Uterus (tissue), 4 donors: ENCODE data around the gene NR2C2AP. TPM values are rescaled to one million over a fixed set of nuclear protein-coding genes. Genes with fewer than 3 reads are reported as not detected.

ENCODE experiments used
- DNase-seq, 2 donors: peaks; one replicate each; pipeline ENCODE4 v3.0.0-alpha.2; 2019 to 2020
- H3K27ac ChIP-seq, 2 donors: fragments of 200-600 bp; sonication (generic); 1 replicate in 1 of 2; 2 replicates in 1 of 2; pipeline ENCODE4 v1.5.1; 2016 to 2018
- H3K27me3 ChIP-seq, 2 donors: fragments of 200-600 bp; sonication (generic); one replicate each; pipeline ENCODE4 v1.5.1; 2018 to 2019; ENCODE audit warnings: control low read depth in 1 of 2
- H3K36me3 ChIP-seq, 2 donors: fragments of 200-600 bp; sonication (generic); one replicate each; pipeline ENCODE4 v1.5.1; 2019; ENCODE audit warnings: control low read depth in 1 of 2
- H3K4me1 ChIP-seq, 2 donors: fragments of 200-600 bp; sonication (generic); one replicate each; pipeline ENCODE4 v1.5.1; 2018 to 2019; ENCODE audit warnings: control low read depth in 1 of 2
- H3K4me3 ChIP-seq, 2 donors: fragments of 200-600 bp; sonication (generic); 1 replicate in 1 of 2; 2 replicates in 1 of 2; pipeline ENCODE4 v1.5.1; 2018 to 2019; ENCODE audit warnings: mild to moderate bottlenecking in 1 of 2
- H3K9me3 ChIP-seq, 2 donors: fragments of 200-600 bp; sonication (generic); one replicate each; pipeline ENCODE4 v1.5.1; 2019; ENCODE audit warnings: control low read depth in 1 of 2
- CTCF ChIP-seq, 4 experiments: fragments of 200-600 bp in 2 of 4; fragments of 450-650 bp in 2 of 4; sonication (generic) in 2 of 4; IDR thresholded peaks; one replicate each; pipeline ENCODE4 v1.5.1; 2016 to 2019; ENCODE audit warnings: antibody characterized with exemption in 4 of 4, mild to moderate bottlenecking in 2 of 4, moderate library complexity in 1 of 4
- POLR2A ChIP-seq, 2 donors: fragments of 450-650 bp; IDR thresholded peaks; one replicate each; pipeline ENCODE4 v1.6.1; 2016; ENCODE audit warnings: antibody characterized with exemption in 2 of 2, mild to moderate bottlenecking in 1 of 2, moderate library complexity in 1 of 2
- intact Hi-C: fragments of 100-400 bp; cut with DNase I; formaldehyde crosslinking; loops from one replicate; pipeline ENCODE4 v1.15.1; 2023; ENCODE audit warnings: low total_unique reads
- total RNA-seq, 4 donors: library from RNA; depleted of rRNA in 3 of 4; stranded (reverse); fragments of >200 nt in 3 of 4; gene quantifications; one replicate each; pipeline versions ENCODE4 v1.1.0 to v1.2.4, GENCODE V29; 2014 to 2023
- donor health status: DM: yes; HTN: yes; CAD: no.

NR2C2AP gene
- total RNA-seq, 4 donors from 2014 or later = 0.77 to 16.0 (median 8.5) TPM

GRCh38 chr19:19170053-19170872 is 33.0 kb downstream of the NR2C2AP start, which contains the start of gene MEF2B:
MEF2B (minus strand) TSS chr19:19170263; CDS start chr19:19150735, 19,528 bp downstream.
- intact Hi-C loops = no loop called here
- peak in 1 of 2 donors; percentile 49 for DNase-seq
- H3K27ac ChIP-seq = no peak within 1 kb of the TSS
- H3K4me1 ChIP-seq = peaks cover 0 to 6% of the 10 kb centered on the region in 2 donors
- H3K4me3 ChIP-seq = no peak within 1 kb of the TSS
- H3K9me3 ChIP-seq = no peaks in the 10 kb centered on the region
- TF ChIP-seq POLR2A (IDR thresholded peaks at IDR 0.05) = no peak
- TF ChIP-seq CTCF (IDR thresholded peaks at IDR 0.05) = no peak
- no peaks in the 10 kb centered on the region for H3K36me3 ChIP-seq
- H3K27me3 ChIP-seq = no peaks in the 10 kb centered on the region

- intact Hi-C loops = no loop called here
- H3K27ac ChIP-seq = no peak overlapping the region
- no peak overlapping the region for H3K4me3 ChIP-seq
- H3K4me1 ChIP-seq = peaks cover 0 to 6% of the 10 kb centered on the region in 2 donors
- no peaks in the 10 kb centered on the region for H3K36me3 ChIP-seq
- TF ChIP-seq CTCF (IDR thresholded peaks at IDR 0.05) (no peak), POLR2A (IDR thresholded peaks at IDR 0.05) (no peak)
- no peak for DNase-seq
- no peaks in the 10 kb centered on the region for H3K27me3 ChIP-seq
- H3K9me3 ChIP-seq = no peaks in the 10 kb centered on the region
These were observed 33.8 kb downstream of the NR2C2AP start for GRCh38 chr19:19169236-19170052.

- Histone ChIP-seq H3K4me3 (no peak overlapping the region), H3K27ac (no peak overlapping the region), H3K9me3 (no peaks in the 10 kb centered on the region), H3K36me3 (no peaks in the 10 kb centered on the region), H3K27me3 (no peaks in the 10 kb centered on the region), H3K4me1 (peaks cover 0 to 6% of the 10 kb centered on the region in 2 donors)
- no peak for TF ChIP-seq POLR2A (IDR thresholded peaks at IDR 0.05)
- no peak for TF ChIP-seq CTCF (IDR thresholded peaks at IDR 0.05)
- DNase-seq = no peak
- intact Hi-C loops = no loop called here
These were observed 35.6 kb downstream of the NR2C2AP start for GRCh38 chr19:19167612-19168011.

GRCh38 chr19:19165396-19165795 is 37.8 kb downstream of the NR2C2AP start:
- H3K4me1 ChIP-seq = peaks cover 0 to 5% of the 10 kb centered on the region in 2 donors
- TF ChIP-seq CTCF (IDR thresholded peaks at IDR 0.05) (no peak), POLR2A (IDR thresholded peaks at IDR 0.05) (no peak)

GRCh38 chr19:19162495-19162894 is 40.7 kb downstream of the NR2C2AP start:
- DNase-seq = no peak
- intact Hi-C loops = no loop called here

More at GRCh38 chr19:19165396-19165795, 37.8 kb downstream of the NR2C2AP start:
- Histone ChIP-seq H3K27ac (no peak overlapping the region), H3K9me3 (no peaks in the 10 kb centered on the region), H3K4me3 (no peak overlapping the region), H3K36me3 (no peaks in the 10 kb centered on the region), H3K27me3 (no peaks in the 10 kb centered on the region)
- intact Hi-C loops = no loop called here
- no peak for DNase-seq

More at GRCh38 chr19:19162495-19162894, 40.7 kb downstream of the NR2C2AP start:
- no peaks in the 10 kb centered on the region for H3K9me3 ChIP-seq
- no peaks in the 10 kb centered on the region for H3K4me1 ChIP-seq
- H3K27me3 ChIP-seq = no peaks in the 10 kb centered on the region
- TF ChIP-seq CTCF (IDR thresholded peaks at IDR 0.05) (no peak), POLR2A (IDR thresholded peaks at IDR 0.05) (no peak)
- H3K36me3 ChIP-seq = no peaks in the 10 kb centered on the region
- H3K27ac ChIP-seq = no peak overlapping the region
- H3K4me3 ChIP-seq = no peak overlapping the region
